Stimulated activated CD8-positive, alpha-beta memory T cell treated with anti-CD3 and anti-CD28 coated beads, Interleukin-2, amount 100 ng/mL, for 1 hour (primary cell): ENCODE measurements around the gene FARS2.

Experiments used
- DNase-seq, 2 donors: peaks; one replicate each; pipeline ENCODE4 v3.0.0-alpha.2; 2020; ENCODE audit warnings: low read depth in 2 of 2

Gene FARS2

DNA sequence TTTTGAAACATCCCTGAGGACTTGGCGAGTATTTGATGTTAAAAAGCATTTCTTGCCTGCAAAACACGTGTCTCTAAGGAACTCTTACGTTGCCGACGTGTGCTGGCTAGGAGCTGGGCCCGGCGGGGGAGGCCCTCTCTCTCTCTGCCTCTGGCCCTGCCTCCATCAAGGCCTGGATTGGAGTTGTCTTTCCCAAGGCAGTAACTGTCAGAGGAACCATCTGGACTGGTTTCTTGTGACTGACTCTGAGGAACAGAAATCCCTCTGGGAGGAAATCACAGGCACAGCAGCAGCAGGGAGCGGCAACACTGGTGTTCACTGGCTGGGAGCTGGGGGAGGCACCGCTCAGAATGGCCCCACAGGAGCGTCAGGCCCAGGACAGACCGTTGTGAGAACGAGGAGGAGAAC, 501.3 kb downstream of the FARS2 start:
- DNase-seq: no peak

DNA sequence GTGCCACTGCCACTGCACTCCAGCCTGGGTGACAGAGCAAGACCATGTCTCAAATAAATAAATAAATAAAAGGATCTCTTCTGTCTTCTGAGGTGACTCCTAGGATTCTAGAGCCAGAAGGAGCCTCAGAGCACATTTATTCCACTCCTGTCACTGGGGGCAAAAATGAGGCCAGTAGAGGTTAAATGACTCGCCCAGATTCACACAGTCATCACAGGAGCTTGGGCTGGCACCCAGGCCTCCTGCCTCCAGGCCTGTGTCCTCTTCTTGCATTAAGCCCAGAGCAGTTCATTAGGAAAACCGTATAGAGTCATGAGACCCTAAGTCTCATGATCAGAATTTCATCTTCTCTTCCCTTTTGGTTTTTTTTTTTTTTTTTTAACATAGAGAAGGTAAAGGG, 502.1 kb downstream of the FARS2 start:
- DNase-seq: no peak

DNA sequence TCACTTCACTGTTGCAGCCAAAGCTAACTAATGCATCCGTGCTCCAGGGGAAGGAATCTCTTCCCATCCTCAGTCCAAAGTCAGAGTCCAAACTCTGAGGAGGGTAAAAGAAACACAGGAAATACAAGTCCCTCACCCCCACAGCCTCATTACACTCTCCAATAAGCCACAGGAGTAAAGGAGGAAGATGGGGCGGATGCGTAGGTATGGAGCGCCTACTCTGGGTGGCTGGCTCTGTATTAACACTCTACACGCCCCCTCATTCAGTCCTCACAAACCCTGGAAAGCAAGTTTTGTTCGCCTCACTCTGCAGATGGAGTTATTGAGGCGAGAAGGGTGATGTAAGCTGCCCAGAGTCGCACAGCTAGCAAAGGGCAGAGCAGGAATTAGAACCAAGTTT, 502.6 kb downstream of the FARS2 start:
- no peak for DNase-seq

DNA sequence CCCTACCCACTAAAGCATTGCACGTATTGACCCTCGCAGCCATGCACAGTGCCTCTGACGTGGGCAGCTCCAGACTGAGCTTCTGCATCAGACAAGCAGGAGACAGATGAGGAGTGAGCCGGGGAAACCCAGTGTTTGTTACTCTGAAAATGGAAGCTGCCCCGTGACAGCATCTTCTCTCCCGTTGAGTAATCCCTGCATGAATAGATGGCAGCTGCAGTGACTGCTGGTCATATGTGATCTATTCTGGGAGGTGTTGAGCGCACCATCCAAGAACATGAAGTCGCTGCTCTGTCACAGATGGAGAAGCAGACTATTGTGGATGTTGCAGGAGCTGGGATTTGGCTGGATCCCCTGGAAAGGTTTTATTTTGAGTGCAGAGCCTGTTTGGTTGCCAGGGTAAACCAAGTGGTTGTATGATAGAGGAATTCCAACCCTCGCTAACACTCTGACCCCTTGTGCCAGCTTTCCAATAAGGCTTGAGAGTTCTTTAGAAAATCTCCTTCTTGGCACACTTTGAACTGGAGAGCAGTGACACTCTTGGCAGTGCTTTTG, 503.2 kb downstream of the FARS2 start:
- DNase-seq: no peak

DNA sequence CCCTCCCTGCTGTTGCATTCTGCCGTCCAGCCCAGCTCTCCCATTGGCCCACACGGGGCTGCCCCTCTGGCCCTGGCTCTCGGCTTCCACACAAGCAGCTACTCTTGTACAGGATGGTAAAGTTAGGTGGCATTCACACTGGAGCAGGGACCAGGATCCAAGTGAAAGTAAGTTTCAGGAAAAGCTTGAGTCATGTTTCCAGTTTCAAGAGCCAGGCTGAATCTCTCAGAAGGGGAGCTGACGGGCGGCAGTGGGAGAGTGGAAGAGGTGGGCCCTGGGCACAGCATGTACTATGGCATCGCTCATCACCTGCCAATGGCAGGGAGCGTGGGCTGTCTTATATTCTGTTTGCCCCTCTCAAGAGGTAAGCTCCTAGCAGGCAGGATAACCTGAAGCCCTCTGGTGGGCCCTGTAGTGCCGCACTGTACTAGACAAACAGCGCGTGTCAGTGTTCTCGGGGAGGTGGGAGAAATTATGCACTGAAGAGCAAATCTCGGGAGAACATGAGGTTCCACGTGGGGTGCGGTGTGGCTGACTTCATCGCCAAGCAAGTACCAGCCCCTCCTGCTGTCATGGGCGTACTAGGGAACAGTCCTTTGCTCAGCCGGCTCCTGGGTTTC, 503.9 kb downstream of the FARS2 start:
- no peak for DNase-seq

DNA sequence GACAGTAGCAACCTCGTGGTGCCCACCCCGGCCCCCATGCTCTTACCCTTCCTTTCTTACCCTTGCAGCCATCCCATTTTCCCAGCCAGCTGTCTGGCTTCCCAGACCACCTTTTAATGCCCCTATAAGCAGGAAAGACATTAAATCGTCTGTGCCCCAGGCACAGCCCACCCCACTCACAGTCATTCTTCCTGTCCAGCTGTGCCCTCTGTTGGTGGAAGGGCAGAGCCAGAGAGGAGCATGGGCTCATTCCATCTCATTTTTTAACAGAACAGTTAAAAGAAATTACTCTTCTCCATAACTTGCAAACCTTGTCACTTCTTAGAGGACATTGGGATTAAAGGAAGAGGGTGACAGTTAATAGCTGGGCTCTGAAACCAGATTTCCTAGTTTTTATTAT, 504.9 kb downstream of the FARS2 start:
- no peak for DNase-seq

DNA sequence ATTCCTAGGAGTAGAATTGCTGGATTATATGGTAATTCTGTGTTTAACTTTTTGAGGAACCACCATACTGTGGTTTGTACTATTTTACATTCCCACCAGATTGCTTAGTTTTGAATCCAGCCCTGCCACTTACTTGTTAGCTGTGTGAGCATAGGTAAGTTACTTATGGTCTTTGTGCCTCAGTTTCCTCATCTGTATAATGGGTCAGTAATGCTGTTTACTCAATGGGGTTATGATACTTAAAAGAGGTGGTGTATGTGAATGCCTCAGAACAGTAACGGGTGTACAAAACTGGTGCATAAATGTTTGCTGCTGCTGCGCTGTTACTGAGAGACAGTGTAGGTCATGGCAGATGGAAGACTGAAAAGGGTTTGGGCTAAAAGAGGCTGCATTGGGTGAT, 506.2 kb downstream of the FARS2 start:
- no peak for DNase-seq

DNA sequence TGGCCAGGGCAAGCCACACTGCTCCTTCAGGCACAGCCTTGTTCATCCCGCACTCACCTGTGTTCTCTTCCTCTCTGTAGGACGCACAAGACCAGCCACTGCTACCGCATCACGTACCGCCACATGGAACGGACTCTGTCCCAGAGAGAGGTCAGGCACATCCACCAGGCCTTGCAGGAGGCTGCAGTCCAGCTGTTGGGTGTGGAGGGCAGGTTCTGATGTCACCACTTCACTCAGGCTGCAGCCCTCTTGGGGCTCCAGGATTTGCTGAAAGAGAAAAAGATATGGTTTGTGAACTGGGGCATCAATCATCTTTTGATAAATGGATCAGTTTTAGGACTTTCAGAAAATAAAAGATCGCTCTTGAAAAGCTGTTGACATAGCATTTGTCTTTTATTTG, 509.9 kb downstream of the FARS2 start:
- DNase-seq: no peak

DNA sequence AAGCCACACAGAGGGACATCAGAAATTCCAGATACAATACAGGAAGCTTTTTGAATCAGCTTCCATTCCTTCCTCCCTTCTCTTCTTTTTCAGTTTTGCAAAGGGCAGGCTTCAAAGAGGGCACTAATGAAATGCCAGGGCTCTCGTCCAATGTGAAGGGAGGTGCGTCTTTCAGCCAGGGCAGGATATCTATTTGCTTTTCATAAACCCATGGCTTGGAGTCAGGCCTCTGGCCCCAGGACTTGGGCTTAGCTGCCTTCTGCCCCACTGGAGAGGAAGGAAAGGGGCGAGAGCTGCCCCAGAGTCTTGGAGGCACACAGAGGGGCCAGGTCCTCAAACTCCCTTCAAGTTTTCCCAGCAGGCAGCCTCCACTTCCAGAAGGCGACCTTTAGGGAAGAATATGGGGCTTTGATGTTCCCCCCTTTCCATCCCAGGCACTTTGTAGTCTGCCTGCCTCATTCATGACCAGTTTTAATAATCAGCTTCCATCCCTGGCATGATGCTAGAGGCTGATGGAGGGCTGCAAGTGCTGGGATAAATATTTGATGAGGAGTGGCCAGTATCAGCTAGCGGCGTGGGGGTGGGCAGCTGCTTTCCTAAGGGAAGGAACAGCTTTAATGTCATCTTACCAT, 510.6 kb downstream of the FARS2 start:
- DNase-seq: no peak

DNA sequence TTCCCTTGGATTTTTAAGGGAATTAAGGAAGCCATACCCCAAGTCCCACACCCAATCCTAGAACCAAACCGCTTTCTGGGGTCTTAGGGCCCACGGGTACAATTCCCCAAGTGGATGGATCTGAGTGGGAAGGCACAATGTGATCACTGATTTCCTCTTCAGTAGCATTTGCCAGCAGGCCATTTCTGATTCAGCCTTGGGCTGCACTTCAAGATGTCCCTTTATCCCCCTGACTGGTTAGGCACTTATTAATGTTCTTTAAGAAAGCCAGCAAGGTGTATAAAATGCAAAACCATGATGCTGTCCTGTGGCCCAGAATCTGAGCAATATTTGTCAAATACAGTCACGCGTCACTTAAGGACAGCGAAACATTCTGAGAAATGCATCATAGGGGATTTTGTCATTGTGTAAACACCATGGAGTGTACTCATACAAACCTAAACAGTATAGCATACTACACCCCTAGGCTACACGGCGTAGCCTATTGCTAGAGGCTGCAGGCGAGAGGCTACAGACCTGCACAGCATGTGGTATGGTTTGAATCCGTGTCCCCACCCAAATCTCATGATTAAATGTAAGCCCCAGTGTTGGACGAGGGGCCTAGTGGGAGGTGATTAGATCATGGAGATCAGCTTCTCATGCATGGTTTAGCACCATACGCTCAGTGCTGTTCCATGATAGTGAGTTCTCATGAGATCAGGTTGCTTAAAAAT, 511.3 kb downstream of the FARS2 start:
- DNase-seq: no peak

DNA sequence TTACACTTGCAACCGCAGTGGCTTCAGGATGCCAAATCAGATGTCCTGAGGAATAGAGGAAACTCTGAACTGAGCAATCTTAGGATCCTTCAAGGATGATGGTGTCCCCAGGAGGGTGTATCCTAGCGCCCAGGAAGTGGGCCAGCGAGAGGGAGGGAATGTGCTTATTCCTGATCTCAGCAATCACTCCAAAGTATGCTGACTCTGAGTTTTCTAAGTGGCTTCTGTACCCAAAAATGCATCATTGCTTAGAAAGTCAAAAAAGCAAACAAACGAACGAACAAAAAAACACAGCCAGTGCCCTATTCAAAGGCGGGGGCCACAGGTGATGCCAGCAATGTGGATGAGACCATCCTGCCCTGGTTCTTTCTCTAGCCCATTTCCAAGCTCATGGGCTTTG, 514.8 kb downstream of the FARS2 start:
- DNase-seq: no peak

DNA sequence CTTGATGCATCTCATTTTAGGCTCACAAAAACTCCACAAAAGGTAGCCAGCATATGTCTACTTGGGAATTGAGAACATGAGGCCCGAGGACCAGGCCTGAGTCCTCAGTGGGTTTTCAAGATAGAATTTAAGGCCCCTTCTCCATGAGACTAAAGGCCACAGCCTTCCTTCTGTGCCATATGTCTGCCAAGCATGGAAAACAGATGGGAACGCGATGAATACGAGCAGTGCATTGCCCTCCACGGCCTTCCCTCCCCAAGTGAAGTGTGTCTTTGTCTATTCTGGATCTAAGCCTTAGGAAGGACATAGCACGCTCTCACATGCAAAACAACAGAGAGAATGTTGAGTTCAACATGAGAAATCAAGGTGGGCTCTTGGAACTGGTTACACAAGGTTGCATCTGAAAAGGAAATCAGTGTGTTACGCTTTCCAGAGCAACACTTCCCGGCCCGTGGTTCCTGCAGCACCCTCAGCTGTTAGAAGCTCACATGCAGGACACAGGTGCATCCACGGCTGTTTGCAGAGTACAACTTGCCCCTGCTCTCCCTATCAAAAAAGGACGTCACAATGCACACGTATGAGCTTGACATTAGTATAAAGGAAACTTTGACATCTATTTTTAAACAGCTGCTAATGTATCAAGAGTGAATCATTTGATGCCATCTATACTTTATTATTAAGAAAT, 515.5 kb downstream of the FARS2 start:
- no peak for DNase-seq

DNA sequence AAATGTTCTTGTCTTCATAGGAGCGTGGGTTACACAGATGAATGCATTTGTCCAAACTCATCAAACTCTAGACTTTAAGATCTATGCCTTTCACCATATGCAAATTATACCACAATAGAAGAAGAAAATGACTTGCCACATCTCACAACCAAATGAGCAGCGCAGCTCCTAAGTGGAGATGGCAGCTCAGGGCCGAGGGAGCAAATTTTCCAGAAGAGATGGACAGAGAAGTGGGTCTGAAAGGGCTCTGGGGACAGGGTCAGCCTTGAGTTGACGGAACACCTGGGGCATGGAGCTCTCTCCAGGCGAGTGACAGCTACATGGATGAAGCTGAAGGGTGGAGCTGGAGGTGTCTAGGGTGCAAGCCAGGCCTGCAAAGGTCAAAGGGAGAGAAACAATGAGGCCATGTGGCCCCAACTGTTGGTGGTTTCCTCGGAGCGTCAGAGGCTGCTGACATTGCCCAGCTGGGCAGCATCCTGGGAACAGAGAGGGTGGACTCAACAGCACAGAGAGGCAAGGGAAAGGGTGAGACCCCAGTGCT, 517.1 kb downstream of the FARS2 start:
- DNase-seq: no peak

DNA sequence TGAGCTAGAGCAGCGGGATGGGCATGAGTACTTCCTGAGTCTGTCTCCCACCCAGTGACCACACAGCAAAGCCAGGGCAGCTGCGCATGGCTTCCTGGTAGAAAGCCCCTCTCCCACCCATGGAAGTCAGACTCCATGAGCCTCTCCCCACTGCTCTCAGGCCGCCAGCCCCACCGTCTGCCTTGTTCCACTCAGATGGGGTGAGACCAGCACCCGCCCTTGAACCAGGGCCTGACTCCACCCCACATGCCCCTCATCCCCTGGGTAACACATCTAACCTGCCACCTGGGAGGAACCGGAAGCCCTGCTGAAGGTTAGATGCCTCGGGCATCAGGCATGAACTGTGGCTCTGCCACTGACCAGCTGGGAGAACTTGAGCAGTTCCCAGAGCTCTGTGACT, 517.6 kb downstream of the FARS2 start:
- no peak for DNase-seq

DNA sequence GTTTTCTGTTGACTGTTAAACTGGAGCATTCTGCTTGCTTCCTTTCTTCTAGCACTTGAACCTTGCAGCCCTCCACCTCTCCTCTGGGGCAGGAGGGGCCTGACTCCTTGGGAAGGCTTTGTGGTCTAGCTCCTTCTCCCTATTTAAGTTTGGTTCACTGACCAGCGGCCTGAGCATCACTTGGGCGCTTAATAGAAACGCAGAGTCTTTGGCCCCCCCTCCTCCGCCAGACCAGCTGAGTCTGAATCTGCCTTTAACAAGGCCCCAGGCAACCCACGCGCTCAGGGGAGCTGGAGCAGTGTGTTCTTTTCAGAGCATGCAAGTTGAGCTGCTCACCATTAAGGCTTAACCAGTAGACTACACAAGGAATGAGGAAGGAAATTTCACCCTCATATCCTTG, 519.7 kb downstream of the FARS2 start:
- no peak for DNase-seq

DNA sequence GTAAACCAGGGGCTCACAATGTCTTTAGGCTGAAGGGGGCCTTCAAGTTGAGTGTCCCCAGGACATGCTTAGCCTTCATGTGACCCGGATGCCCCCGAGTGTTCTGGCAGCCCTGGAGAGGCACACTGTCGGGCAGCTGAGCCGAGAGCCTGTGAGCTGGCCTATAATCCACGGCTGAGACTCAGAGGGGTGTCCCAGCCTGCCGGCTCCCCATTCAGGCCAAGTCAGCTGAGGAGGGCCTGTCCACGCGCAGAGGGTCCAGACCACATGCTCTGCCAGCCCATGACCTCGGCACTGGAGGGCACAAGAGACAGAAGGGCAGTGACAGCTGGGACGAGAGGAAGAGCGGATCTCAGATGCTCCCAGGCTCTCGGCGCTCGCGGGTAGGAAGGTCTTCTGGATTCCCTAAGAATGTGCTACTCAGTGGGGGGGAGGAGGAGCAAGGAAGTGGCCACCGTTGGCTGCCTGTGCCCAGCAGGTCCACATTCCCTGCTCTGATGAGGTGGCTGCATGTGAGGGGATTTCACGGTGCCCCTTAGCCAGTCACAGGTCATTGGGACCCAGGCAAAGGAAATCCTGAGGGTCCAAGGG, 520.7 kb downstream of the FARS2 start:
- DNase-seq: no peak

DNA sequence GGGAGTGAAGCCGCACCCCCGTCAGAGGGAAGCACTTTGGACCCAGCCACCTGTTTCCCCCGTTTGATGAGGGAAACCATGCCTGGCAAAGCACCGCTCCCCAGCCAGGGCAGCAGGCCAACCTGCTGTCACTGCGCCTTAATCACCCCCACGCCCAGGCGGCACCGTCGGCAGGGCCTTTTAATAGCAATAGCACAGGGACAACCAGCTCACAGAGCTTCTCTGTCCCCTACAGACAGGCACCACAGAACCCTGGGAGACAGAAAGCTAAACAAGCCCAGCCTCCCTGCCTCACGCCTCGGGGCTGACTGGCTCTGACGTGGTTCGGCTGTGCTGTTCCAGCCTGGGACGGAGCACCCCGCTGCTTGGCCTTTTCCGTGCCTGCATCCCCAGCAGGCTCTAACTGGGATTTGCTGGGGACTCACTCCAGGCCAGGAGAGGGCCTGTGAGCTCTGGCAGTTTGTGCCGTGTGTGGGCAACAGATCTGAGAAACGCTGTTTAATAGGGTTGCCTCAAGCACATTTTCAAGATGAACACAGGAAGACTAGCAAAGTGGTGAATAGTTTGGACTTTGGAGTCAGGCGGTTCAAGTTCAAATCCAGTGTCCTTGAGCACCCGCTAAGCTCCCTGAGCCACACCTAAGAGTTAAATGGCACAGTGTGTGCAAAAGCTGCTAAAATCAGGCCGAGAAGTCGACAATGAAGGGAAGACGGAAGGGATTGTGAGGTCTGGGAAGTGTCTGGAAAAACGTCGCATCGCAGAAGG, 521.7 kb downstream of the FARS2 start:
- DNase-seq: no peak

DNA sequence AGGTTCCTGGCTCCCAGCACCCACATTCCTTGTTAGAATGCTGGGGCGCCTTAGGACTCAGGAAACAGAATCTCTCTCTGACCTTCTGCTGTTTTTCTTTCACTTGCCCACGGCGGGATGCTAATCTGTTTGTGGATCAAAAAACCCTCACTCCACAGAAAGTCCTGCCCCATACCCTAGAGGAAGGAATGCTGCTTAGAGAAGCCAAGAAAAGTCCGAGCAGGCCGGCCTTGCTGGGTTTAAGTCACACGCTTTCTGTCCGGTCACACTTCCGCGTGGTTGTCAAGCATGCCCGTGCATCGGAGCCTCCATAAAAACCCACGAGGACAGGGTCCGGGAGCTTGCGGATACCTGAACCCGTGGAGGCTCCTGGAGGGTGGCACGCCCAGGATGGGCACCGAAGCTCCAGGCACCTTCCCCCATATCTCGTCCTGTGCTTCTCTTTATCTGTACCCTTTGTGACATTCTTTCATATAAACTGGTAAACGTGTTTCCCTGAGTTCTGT, 522.3 kb downstream of the FARS2 start:
- no peak for DNase-seq

DNA sequence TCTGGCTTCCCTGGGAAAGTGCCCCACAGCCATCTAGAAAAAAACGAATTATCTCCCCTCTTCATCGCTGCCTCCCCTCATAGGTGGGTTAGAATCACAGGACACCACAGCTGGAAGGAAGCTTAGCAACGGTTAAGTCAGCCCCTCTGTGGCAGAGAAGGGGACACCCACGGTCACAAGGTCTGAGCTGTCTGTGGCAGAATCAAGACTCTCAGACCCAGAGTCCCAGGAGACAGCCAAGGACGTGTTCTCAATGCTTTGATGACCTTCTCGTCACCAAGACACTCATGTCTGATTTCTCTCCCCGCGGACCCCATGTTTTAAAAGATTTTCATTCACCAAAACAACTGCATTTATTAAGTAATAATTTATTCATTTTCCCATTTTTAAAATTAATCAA, 523.9 kb downstream of the FARS2 start:
- DNase-seq: no peak

DNA sequence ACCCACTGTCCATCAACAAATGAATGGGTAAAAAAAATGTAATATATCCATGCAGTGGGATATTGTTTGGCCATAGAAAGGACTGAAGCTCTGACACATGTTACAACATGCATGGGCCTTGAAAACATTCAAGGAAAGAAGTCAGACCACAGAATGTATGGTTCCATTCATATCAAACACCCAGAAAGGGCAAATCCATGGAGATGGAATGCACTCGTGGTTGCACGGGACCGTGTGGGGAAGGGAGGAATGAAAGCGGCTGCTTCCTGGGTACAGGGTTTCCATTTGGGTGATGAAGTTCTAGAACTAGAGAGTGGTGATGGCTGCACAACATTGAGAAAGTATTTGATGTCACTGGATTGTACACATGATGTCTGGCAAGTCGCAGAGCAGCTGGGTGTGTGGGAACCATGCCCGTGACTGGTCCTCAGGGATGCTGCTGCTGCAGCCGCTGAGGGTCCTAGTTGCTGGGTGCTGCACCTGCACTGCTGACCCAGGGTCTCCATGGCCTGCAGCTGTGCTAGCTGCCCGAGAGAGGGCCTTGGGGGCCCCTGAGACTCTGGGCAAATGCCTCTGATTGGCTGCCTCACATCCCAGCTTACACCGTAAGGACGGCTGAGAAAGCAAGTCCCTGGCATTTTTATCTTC, 525.1 kb downstream of the FARS2 start:
- no peak for DNase-seq
